Measurements from ENCODE around the gene KRTAP12-3.
"Not testable (repeated sequence)": the region's sequence is repeated elsewhere in the genome, so short reads cannot be mapped to it uniquely, and the experiment has no call there.

The KRTAP12-3 gene

DNA sequence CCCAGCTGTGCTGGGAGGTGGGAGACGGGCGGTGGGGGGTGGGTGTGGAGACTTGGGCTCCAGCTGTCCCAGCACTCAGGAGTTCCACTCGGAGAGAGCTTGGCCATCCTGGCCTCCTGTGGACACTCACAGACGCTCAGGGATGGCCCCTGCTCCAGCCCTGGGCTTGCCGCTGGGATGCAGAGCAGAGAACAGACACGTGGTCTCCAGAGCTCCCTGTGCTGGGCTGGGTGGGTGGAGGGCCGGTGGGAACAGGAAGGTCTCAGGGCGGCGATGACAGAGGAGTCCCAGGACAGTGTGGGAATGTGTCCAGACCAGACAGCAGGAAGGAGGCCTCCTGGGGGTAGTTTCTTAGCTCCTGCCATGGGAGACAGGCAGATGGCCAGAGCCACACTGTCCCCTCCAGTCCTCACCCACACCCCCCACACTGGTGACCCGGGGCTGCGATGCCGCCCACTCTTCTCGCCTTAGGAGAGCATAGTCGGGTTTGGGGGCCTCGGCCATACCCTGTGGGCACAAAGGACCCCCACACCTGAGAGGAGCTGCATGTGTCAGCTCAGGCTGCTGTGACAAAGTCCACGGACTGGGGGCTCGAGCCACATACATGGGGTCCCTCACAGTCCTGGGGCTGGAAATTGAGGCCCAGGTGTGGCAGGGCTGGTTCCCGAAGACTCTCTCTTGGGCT is 28.9 kb upstream of the KRTAP12-3 start:
- H3K36me3 ChIP-seq (ENCODE audit: insufficient read depth, insufficient read length, low read length) = no peaks in the 10 kb centered on the region
- H3K27me3 ChIP-seq (ENCODE audit: insufficient read depth, insufficient read length) = no peaks in the 10 kb centered on the region
- no peak for DNase-seq (ENCODE audit: low read depth, low spot score)
- H3K4me1 ChIP-seq (ENCODE audit: insufficient read depth, insufficient read length) = peaks cover 12% of the 10 kb centered on the region
- TF ChIP-seq YY1 (IDR thresholded peaks at IDR 0.05; ENCODE audit: insufficient read depth, insufficient read length) = no peak
- no peak for TF ChIP-seq SUZ12 (IDR thresholded peaks at IDR 0.05; ENCODE audit: extremely low read depth, insufficient read depth, insufficient read length)
- TF ChIP-seq ZNF274 (IDR thresholded peaks at IDR 0.05; ENCODE audit: low read depth, low read length) = no peak
- peaks cover 33% of the 10 kb centered on the region for H3K9me3 ChIP-seq (ENCODE audit: insufficient read depth, low read length)
- H3K4me3 ChIP-seq (ENCODE audit: insufficient read length, low read depth) = no peak overlapping the region
- H3K9ac ChIP-seq (ENCODE audit: insufficient read length, low read depth) = peak overlapping the region; percentile 12

DNA sequence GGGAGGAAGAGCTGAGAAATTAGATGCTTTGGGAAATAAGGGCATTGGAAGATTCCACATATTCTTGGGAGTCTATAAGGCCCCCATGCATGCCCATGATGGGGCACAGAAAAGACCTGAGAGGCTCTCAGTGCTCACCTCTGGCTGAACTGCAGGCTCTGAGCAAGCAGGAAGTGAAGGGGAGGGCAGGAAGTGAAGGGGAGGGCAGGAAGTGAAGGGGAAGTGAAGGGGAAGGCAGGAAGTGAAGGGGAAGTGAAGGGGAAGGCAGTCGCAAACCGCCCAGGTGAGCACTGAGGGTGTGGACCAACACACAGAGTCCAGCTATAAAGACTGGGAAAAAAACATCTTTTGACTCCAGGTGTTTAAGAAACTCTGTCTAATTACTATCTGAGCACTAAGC is 27.3 kb upstream of the KRTAP12-3 start:
- no peak for DNase-seq (ENCODE audit: low read depth, low spot score)
- no peaks in the 10 kb centered on the region for H3K27me3 ChIP-seq (ENCODE audit: insufficient read depth, insufficient read length)
- peaks cover 18% of the 10 kb centered on the region for H3K9me3 ChIP-seq (ENCODE audit: insufficient read depth, low read length)
- TF ChIP-seq ZNF274 (IDR thresholded peaks at IDR 0.05; ENCODE audit: low read depth, low read length) (no peak), SUZ12 (IDR thresholded peaks at IDR 0.05; ENCODE audit: extremely low read depth, insufficient read depth, insufficient read length) (no peak), YY1 (IDR thresholded peaks at IDR 0.05; ENCODE audit: insufficient read depth, insufficient read length) (no peak)
- H3K4me1 ChIP-seq (ENCODE audit: insufficient read depth, insufficient read length) = peaks cover 12% of the 10 kb centered on the region
- no peak overlapping the region for H3K4me3 ChIP-seq (ENCODE audit: insufficient read length, low read depth)
- no peak overlapping the region for H3K9ac ChIP-seq (ENCODE audit: insufficient read length, low read depth)
- no peaks in the 10 kb centered on the region for H3K36me3 ChIP-seq (ENCODE audit: insufficient read depth, insufficient read length, low read length)

GRCh38 chr21:44632067-44632466 is 25.7 kb upstream of the KRTAP12-3 start:
- H3K9ac ChIP-seq (ENCODE audit: insufficient read length, low read depth) = no peak overlapping the region
- no peaks in the 10 kb centered on the region for H3K36me3 ChIP-seq (ENCODE audit: insufficient read depth, insufficient read length, low read length)
- H3K4me3 ChIP-seq (ENCODE audit: insufficient read length, low read depth) = no peak overlapping the region
- no peaks in the 10 kb centered on the region for H3K27me3 ChIP-seq (ENCODE audit: insufficient read depth, insufficient read length)
- peaks cover 10% of the 10 kb centered on the region for H3K4me1 ChIP-seq (ENCODE audit: insufficient read depth, insufficient read length)
- DNase-seq (ENCODE audit: low read depth, low spot score) = no peak
- no peak for TF ChIP-seq SUZ12 (IDR thresholded peaks at IDR 0.05; ENCODE audit: extremely low read depth, insufficient read depth, insufficient read length)
- no peak for TF ChIP-seq ZNF274 (IDR thresholded peaks at IDR 0.05; ENCODE audit: low read depth, low read length)
- TF ChIP-seq YY1 (IDR thresholded peaks at IDR 0.05; ENCODE audit: insufficient read depth, insufficient read length) = no peak
- H3K9me3 ChIP-seq (ENCODE audit: insufficient read depth, low read length) = peaks cover 14% of the 10 kb centered on the region; the same call in 1 of the 2 replicates

- Histone ChIP-seq H3K36me3 (ENCODE audit: insufficient read depth, insufficient read length, low read length) (no peaks in the 10 kb centered on the region), H3K4me1 (ENCODE audit: insufficient read depth, insufficient read length) (peaks cover 4% of the 10 kb centered on the region), H3K4me3 (ENCODE audit: insufficient read length, low read depth) (no peak overlapping the region), H3K27me3 (ENCODE audit: insufficient read depth, insufficient read length) (no peaks in the 10 kb centered on the region), H3K9me3 (ENCODE audit: insufficient read depth, low read length) (peaks cover 24% of the 10 kb centered on the region), H3K9ac (ENCODE audit: insufficient read length, low read depth) (no peak overlapping the region)
- DNase-seq (ENCODE audit: low read depth, low spot score) = no peak
- TF ChIP-seq ZNF274 (IDR thresholded peaks at IDR 0.05; ENCODE audit: low read depth, low read length) (no peak), SUZ12 (IDR thresholded peaks at IDR 0.05; ENCODE audit: extremely low read depth, insufficient read depth, insufficient read length) (no peak), YY1 (IDR thresholded peaks at IDR 0.05; ENCODE audit: insufficient read depth, insufficient read length) (no peak)
These were observed 21.3 kb upstream of the KRTAP12-3 start for GRCh38 chr21:44636209-44637017.

DNA sequence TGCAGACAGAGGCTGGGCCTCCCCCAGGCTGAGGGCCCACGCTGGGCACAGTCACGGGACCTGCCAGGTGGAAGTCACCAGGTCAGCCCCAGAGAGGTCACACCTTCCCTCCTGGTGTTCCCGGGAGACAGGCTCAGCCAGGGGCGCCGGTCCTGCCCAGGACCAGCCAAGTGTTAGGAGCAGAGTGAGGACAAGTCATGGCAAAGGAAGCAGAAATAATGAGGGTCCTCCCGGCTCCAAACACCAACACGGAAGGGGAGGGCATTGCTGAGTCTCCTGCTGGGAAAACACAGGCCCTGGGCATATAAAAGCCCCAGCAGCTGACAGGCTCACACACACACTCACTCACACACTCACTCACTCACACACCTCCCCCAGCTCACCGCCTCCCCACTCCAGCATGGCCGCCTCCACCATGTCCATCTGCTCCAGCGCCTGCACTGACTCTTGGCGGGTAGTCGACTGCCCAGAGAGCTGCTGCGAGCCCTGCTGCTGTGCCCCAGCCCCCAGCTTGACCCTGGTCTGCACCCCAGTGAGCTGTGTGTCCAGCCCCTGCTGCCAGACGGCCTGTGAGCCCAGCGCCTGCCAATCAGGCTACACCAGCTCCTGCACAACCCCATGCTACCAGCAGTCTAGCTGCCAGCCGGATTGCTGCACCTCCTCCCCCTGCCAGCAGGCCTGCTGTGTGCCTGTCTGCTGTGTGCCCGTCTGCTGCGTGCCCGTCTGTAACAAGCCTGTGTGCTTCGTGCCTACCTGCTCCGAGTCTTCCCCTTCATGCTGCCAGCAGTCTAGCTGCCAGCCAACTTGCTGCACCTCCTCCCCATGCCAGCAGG is 20.5 kb upstream of the KRTAP12-3 start, which contains the start of gene KRTAP10-10:
Gene KRTAP10-10 (plus strand): TSS at position 339 of the 833 bp plus-strand sequence. CDS start 62 bp downstream, at position 401.
- Histone ChIP-seq H3K9me3 (ENCODE audit: insufficient read depth, low read length) (peaks cover 18% of the 10 kb centered on the region), H3K4me1 (ENCODE audit: insufficient read depth, insufficient read length) (peaks cover 4% of the 10 kb centered on the region), H3K36me3 (ENCODE audit: insufficient read depth, insufficient read length, low read length) (no peaks in the 10 kb centered on the region), H3K27me3 (ENCODE audit: insufficient read depth, insufficient read length) (no peaks in the 10 kb centered on the region), H3K4me3 (ENCODE audit: insufficient read length, low read depth) (no peak within 1 kb of the TSS), H3K9ac (ENCODE audit: insufficient read length, low read depth) (no peak within 1 kb of the TSS)
- TF ChIP-seq ZNF274 (IDR thresholded peaks at IDR 0.05; ENCODE audit: low read depth, low read length) (no peak), YY1 (IDR thresholded peaks at IDR 0.05; ENCODE audit: insufficient read depth, insufficient read length) (no peak), SUZ12 (IDR thresholded peaks at IDR 0.05; ENCODE audit: extremely low read depth, insufficient read depth, insufficient read length) (no peak)
- DNase-seq (ENCODE audit: low read depth, low spot score) = no peak

DNA sequence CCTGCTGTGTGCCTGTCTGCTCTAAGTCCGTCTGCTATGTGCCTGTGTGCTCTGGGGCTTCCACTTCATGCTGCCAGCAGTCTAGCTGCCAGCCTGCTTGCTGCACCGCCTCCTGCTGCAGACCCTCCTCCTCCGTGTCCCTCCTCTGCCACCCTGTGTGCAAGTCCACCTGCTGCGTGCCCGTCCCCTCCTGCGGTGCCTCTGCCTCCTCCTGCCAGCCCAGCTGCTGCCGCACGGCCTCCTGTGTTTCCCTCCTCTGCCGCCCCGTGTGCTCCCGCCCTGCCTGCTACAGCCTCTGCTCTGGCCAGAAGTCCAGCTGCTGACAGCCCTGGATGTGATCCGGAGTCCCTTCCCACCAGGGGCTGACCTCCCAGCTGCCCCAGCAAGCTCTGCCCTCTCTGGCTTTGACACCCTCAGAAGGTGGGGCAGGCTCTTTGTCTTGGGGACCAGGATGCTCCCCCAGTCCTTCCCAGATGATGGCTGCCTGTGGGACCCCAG is 19.8 kb upstream of the KRTAP12-3 start:
- peaks cover 12% of the 10 kb centered on the region; the same call in 1 of the 2 replicates for H3K9me3 ChIP-seq (ENCODE audit: insufficient read depth, low read length)
- H3K27me3 ChIP-seq (ENCODE audit: insufficient read depth, insufficient read length); H3K36me3 ChIP-seq (ENCODE audit: insufficient read depth, insufficient read length, low read length); H3K9ac ChIP-seq (ENCODE audit: insufficient read length, low read depth); H3K4me3 ChIP-seq (ENCODE audit: insufficient read length, low read depth); H3K4me1 ChIP-seq (ENCODE audit: insufficient read depth, insufficient read length); DNase-seq (ENCODE audit: low read depth, low spot score): not testable (repeated sequence)

DNA sequence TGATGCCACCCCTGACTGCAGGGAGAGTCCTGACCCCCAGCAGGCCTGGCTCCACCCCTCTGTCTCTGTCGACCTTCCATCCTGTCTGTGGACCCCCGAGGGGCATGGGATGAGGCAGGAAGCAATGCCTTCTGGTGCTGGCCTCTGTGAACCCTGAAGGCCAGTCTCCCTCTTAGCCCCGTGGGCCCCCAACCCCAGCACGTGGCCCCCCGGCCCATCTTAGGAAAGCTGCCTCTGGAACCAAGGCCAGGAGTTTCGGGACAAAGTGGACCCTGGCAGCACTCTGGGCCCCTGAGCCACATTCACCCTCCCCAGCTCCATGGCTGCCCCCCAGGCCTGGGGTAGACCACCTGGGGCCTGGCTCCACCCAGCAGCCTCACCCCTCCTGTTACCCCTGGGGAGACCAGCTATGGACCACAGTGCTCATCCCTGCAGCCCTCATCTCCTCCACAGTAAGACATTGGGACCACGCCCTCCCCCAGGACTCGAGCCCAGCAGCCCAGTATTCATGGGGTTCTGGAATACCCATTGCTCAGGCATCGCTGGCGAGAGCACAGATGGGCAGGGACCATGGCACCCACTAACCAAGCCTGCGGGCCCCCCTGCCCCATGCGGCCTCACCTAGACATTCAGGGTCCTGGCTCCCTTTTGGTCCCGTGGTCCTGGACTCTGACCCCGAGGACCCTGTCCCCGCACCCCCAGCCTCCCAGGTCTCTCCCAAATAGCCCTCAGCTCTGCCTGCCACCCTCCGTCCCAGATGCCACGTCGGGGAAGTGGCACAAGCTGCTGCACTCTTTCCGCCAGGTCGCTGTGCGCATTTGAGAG is 19.0 kb upstream of the KRTAP12-3 start:
- not testable (repeated sequence) for H3K4me3 ChIP-seq (ENCODE audit: insufficient read length, low read depth); H3K36me3 ChIP-seq (ENCODE audit: insufficient read depth, insufficient read length, low read length); H3K4me1 ChIP-seq (ENCODE audit: insufficient read depth, insufficient read length); H3K9ac ChIP-seq (ENCODE audit: insufficient read length, low read depth); DNase-seq (ENCODE audit: low read depth, low spot score); H3K27me3 ChIP-seq (ENCODE audit: insufficient read depth, insufficient read length)
- H3K9me3 ChIP-seq (ENCODE audit: insufficient read depth, low read length) = peaks cover 11% of the 10 kb centered on the region; the same call in 1 of the 2 replicates

All from NT2/D1 (cell line).